Middle frontal gyrus (tissue), 1 donor: ENCODE results near the gene BRPF1.
"Not testable (repeated sequence)": the region's sequence is repeated elsewhere in the genome, so short reads cannot be mapped to it uniquely, and the experiment has no call there.

Source experiments
- DNase-seq: peaks from one replicate; pipeline ENCODE4 v3.0.0-alpha.2; 2015; ENCODE audit warnings: low spot score; ENCODE audit errors: extremely low spot score

The BRPF1 gene

GRCh38 chr3:9769012-9769411, 37.5 kb downstream of the BRPF1 start:
- no peak for DNase-seq

GRCh38 chr3:9769426-9770275, 38.1 kb downstream of the BRPF1 start, which contains the start of gene CAMK1:
Gene CAMK1 (minus strand): TSS chr3:9769947. CDS start chr3:9767749, 2,198 bp downstream.
- peak; percentile 50 for DNase-seq

- no peak for DNase-seq
Observed at GRCh38 chr3:9770276-9770812, 38.8 kb downstream of the BRPF1 start.

- DNase-seq = not testable (repeated sequence)
Observed at GRCh38 chr3:9771007-9771406, 39.5 kb downstream of the BRPF1 start.

- no peak for DNase-seq
Observed at GRCh38 chr3:9776896-9777693, 45.6 kb downstream of the BRPF1 start.

GRCh38 chr3:9777694-9778021, 46.1 kb downstream of the BRPF1 start:
- DNase-seq = peak; percentile 63

GRCh38 chr3:9778143-9779074, 46.9 kb downstream of the BRPF1 start:
- peak; percentile 56 for DNase-seq

- no peak for DNase-seq
Observed at GRCh38 chr3:9779075-9779593, 47.6 kb downstream of the BRPF1 start.

GRCh38 chr3:9779721-9780457, 48.4 kb downstream of the BRPF1 start:
- DNase-seq = no peak

- DNase-seq = no peak
Observed at GRCh38 chr3:9780458-9780812, 48.9 kb downstream of the BRPF1 start.

- DNase-seq = no peak
Observed at GRCh38 chr3:9780910-9781309, 49.4 kb downstream of the BRPF1 start.

- DNase-seq = no peak
Observed at GRCh38 chr3:9781551-9781950, 50.0 kb downstream of the BRPF1 start.

- DNase-seq = no peak
Observed at GRCh38 chr3:9781978-9782603, 50.6 kb downstream of the BRPF1 start.

GRCh38 chr3:9782770-9783169, 51.2 kb downstream of the BRPF1 start:
- DNase-seq = no peak

- DNase-seq = no peak
Observed at GRCh38 chr3:9783954-9784353, 52.4 kb downstream of the BRPF1 start.

GRCh38 chr3:9784965-9785364, 53.4 kb downstream of the BRPF1 start:
- no peak for DNase-seq

GRCh38 chr3:9785602-9786001, 54.1 kb downstream of the BRPF1 start:
- DNase-seq = no peak

GRCh38 chr3:9786209-9786739, 54.7 kb downstream of the BRPF1 start:
- no peak for DNase-seq

- DNase-seq = no peak
Observed at GRCh38 chr3:9786825-9787669, 55.5 kb downstream of the BRPF1 start.
